DMS153 (cell line): ENCODE measurements around the gene MZT1.
"Not testable (repeated sequence)": the region's sequence is repeated elsewhere in the genome, so short reads cannot be mapped to it uniquely, and the experiment has no call there.

ENCODE experiments used
- DNase-seq: peaks from one replicate; lab custom pipeline; 2025; lab: John Stamatoyannopoulos, UW

The MZT1 gene

GRCh38 chr13:72727417-72728289, at the start of gene MZT1, which contains the start of gene BORA:
MZT1 (minus strand) TSS chr13:72727629; CDS start chr13:72727602, 27 bp downstream.
BORA (plus strand) TSS chr13:72727923; CDS start chr13:72728941, 1,018 bp downstream.
- DNase-seq, result peak; percentile 97

DNA sequence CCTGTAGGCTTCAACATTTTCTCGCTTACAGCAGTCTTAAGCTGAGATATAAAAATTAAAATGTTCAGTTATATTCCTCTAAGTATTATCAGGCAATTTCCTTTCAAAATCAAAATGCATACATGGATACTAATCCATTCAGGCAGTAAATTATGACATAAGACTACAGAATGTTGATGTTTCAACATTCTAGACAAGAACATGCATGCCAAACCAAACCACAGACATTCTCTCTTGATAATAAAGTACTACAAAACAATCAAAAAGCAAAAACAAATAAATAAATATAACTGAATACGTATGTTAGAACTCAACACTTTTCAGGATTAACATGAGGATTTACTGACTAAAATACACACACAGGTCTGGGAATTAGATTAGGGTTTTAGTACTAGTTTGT, 46.6 kb upstream of the MZT1 start:
- no peak for DNase-seq

DNA sequence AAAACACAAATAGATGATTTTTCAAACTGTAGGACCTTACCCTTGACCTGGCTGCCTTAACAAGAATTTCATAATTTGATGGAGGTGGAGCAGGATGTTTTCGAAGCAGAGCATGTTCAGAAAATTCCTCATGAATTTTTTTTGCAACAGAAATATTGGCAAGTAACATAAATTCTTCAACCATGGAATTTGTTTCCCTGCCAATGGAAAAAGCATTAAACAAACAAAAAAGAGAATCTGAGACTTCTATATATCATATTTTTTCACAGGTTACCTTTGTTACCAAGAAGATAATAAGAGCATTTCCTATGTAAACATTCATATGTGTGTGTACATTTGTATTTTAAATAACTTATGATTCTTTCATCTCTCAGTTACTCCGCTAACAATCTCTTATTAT, 36.0 kb upstream of the MZT1 start:
- no peak for DNase-seq

- DNase-seq, result no peak
Measured at GRCh38 chr13:72760189-72760588, 32.8 kb upstream of the MZT1 start.

GRCh38 chr13:72757792-72758535, 30.5 kb upstream of the MZT1 start:
- DNase-seq, result no peak

DNA sequence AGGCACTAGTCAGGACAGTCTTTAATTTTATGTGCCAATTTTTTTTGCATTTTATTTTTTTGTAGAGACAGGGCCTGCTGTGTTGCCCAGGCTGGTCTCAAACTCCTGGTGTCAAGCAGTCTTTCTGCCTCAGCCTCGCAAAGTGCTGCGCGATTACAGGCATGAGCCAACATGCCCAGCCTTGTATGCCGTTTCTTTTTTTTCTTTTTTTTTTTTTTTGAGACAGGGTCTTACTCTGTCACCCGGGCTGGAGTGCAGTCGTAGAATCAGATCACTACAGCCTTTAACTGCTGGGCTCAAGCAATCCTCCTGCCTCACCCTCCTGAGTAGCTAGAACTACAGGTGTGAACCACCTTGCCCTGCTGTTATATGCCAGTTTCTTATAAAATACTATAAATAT, 26.7 kb upstream of the MZT1 start:
- no peak for DNase-seq

- no peak for DNase-seq
Measured at GRCh38 chr13:72751220-72751619, 23.8 kb upstream of the MZT1 start.

GRCh38 chr13:72745260-72745659, 17.8 kb upstream of the MZT1 start:
- DNase-seq, result no peak

GRCh38 chr13:72740015-72740414, 12.6 kb upstream of the MZT1 start:
- DNase-seq, result no peak

- no peak for DNase-seq
Measured at GRCh38 chr13:72737033-72737432, 9.6 kb upstream of the MZT1 start.

DNA sequence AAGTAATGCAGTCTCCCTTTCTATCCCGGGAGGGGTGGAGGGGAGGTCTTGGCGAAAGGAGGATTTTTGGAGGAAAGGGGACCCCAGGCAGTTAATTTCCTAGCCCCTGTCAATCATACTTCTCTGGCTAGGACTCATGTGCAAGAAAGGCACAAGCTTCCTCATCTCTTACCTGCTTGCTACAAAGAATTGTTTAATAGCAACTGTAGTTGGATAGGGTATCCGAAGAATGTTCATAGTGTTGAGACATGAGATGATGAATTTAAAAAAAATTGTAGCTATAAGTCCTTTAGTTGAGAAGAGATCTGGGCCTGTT, 819 bp upstream of the MZT1 start:
- no peak for DNase-seq

GRCh38 chr13:72726726-72727416, 558 bp downstream of the MZT1 start:
- peak; percentile 3 for DNase-seq

GRCh38 chr13:72726185-72726584, 1.2 kb downstream of the MZT1 start:
- DNase-seq, result not testable (repeated sequence)

DNA sequence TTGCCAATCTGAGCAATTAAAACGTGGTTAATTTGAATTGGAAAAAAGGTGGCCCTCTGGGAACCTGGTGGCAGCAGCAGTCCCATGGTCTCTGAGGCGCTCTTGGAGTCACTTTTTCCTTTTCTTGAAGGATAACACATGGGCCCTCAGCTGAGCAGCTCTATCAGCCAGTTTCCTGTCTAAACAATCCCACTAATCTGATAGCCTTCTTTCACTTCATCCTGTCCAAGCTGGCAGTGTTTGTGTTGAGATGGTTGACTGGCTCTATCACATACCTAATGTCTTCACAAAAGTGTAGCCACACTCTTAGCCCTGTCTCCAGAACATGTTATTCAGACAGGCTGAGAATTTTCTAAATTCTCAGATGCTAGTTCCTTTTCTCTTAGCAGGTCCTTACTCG, 10.7 kb downstream of the MZT1 start:
- no peak for DNase-seq

DNA sequence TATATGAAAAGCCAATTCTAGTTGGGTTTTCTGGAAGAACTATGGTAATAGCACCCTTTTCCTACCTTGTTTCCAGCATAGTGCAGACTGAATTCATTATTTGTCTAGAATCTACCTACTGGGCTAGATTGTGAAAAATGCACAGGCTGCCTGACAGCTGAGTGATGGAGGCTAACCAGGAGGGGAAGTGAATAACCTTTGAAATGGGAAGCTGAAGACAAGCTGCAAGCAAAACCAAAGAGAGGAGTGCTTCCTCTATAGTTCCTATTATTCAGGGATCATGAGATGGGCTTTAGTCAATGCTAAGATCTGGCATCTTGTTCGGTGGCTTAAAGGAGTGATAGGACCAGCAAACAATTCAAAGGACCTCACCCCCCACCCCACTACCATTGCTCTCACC, 26.9 kb downstream of the MZT1 start:
- no peak for DNase-seq

DNA sequence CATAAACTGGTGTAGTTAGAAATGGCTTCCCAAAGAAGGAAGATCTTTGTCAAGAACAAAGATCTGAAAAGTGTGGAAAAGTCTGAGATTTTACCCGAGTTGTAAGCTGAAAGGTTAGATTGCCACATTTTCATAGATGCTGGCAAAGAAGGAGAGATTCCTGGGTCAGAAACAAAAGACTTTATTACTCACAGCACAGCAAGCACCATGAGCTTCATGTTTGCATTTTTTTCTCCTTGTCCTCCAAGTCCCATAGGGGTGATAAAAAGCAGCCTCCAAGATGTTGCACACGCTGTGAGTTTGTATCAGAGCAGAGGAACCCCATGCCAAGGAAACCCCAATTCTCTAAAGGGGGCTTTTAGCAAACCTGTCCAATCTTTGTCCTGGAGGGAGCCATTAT, 29.3 kb downstream of the MZT1 start:
- no peak for DNase-seq

- no peak for DNase-seq
Measured at GRCh38 chr13:72696579-72696978, 30.9 kb downstream of the MZT1 start.

DNA sequence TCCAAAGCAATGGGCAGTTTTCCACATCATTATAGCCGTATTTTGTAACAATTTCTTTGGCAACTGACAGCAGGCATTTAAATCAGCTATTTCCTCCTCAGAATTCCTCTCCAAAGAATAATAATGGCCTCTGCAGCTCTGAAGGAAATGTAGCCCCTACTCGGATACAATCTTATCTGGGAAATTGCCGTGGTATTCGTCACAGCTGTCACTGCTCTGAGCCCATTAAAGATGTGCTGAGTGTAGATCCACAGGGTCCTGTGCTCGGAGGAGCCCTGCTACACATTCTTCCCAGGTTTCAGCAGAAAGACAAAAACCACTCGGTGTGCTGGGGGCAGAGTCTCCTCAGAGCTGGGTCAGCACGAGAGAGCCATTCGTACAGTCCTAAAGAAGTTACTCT, 33.1 kb downstream of the MZT1 start:
- no peak for DNase-seq

GRCh38 chr13:72693832-72694231, 33.6 kb downstream of the MZT1 start:
- DNase-seq, result no peak

DNA sequence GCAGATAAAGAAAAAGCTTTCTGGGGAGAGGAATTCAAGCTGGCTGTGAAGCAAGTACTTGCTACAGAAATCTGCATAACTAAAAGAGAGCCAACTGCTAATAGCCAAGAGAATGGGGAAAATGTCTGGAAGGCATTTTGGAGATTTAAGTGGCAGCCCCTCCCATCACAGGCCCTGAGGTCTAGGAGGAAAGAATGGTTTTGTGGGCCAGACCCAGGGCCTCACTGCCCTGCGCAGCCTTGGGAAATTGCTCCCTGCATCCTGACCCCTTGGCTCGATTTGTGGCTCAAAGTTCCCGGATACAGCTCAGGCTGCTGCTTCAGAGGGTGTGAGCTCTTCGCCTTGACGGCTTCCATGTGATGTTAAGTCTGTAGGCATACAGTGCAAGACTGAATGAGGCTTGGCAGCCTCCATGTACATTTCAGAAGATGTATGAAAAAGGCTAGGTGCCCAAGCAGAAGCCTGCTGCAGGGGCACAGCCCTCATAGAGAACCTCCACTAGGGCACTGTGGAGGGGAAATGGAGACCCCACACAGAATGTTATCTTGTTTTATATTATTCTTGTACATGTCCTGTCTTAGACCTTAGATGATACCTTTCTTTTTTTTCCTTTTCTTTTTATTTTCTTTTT, 34.4 kb downstream of the MZT1 start:
- no peak for DNase-seq

GRCh38 chr13:72689181-72689696, 38.2 kb downstream of the MZT1 start:
- no peak for DNase-seq

GRCh38 chr13:72686766-72687165, 40.7 kb downstream of the MZT1 start:
- DNase-seq, result no peak
